Upper lobe of left lung (tissue), 6 donors: ENCODE measurements around the gene TRDN. TPM values are rescaled to one million over a fixed set of nuclear protein-coding genes. Genes with fewer than 3 reads are reported as not detected.

Source experiments
- ATAC-seq, 2 donors: fragments of 200-7000 bp; cut with Tn5 transposase; one replicate each; pipeline ENCODE4 v1.9.1; 2022; ENCODE audit warnings: mild to moderate bottlenecking in 2 of 2, moderate library complexity in 2 of 2; ENCODE audit not compliant: low FRiP score in 2 of 2
- DNase-seq, 2 donors: peaks; one replicate each; pipeline ENCODE4 v3.0.0-alpha.2; 2019 to 2020
- H3K27ac ChIP-seq, 4 donors: fragments of 200-600 bp; sonication (generic); one replicate each; pipeline ENCODE4 v1.5.1; 2016 to 2019
- H3K27me3 ChIP-seq, 4 donors: fragments of 200-600 bp; sonication (generic); one replicate each; pipeline ENCODE4 v1.5.1; 2017 to 2019
- H3K36me3 ChIP-seq, 4 donors: fragments of 200-600 bp; sonication (generic); one replicate each; pipeline ENCODE4 v1.5.1; 2016 to 2019
- H3K4me1 ChIP-seq, 4 donors: fragments of 200-600 bp; sonication (generic); one replicate each; pipeline ENCODE4 v1.5.1; 2018 to 2019
- H3K4me3 ChIP-seq, 4 donors: fragments of 200-600 bp; sonication (generic); one replicate each; pipeline ENCODE4 v1.5.1; 2017 to 2019; ENCODE audit warnings: mild to moderate bottlenecking in 2 of 4, moderate library complexity in 1 of 4
- H3K9me3 ChIP-seq, 4 donors: fragments of 200-600 bp; sonication (generic); one replicate each; pipeline ENCODE4 v1.5.1; 2018 to 2019
- EP300 ChIP-seq, 4 donors: sonication (generic); formaldehyde crosslinking; IDR thresholded peaks; one replicate each; pipeline ENCODE4 v1.5.1; 2017; ENCODE audit warnings: antibody characterized with exemption in 4 of 4, control low read depth in 2 of 4
- POLR2A ChIP-seq, 4 donors: fragments of 450-650 bp; IDR thresholded peaks; one replicate each; pipeline ENCODE4 v1.5.1; 2016 to 2017; ENCODE audit warnings: antibody characterized with exemption in 4 of 4, mild to moderate bottlenecking in 2 of 4
- POLR2AphosphoS5 ChIP-seq, 2 donors: sonication (generic); formaldehyde crosslinking; IDR thresholded peaks; one replicate each; pipeline ENCODE4 v1.5.1; 2017; ENCODE audit warnings: antibody characterized with exemption in 2 of 2
- WGBS, 2 donors: methylation state at CpG; one replicate each; pipeline ENCODE4 v1.1.5; 2017 to 2018; 5-methylcytosine and 5-hydroxymethylcytosine counted together
- total RNA-seq, 6 donors: library from RNA; depleted of rRNA in 4 of 6; stranded (reverse); fragments of >200 nt in 4 of 6; gene quantifications; one replicate each; pipeline versions ENCODE4 v1.1.0 to v1.2.1, GENCODE V29; 2016 to 2021
- TF ChIP-seq, protein P1 (sequence below), 6 experiments: fragments of 450-650 bp in 4 of 6; fragments of 200-600 bp in 2 of 6; sonication (generic) in 2 of 6; IDR thresholded peaks; one replicate each; pipeline ENCODE4 v1.5.1; 2016 to 2019; ENCODE audit warnings: antibody characterized with exemption in 6 of 6
- donor health status: DM: no; HTN: no; CAD: no; lungs with moderate emphysema.
- donor health status: DM: no; HTN: yes; CAD: no; lungs with severe emphysema.

The TRDN gene
- total RNA-seq, 6 donors from 2014 or later = 0.20 TPM; not detected in 5

DNA sequence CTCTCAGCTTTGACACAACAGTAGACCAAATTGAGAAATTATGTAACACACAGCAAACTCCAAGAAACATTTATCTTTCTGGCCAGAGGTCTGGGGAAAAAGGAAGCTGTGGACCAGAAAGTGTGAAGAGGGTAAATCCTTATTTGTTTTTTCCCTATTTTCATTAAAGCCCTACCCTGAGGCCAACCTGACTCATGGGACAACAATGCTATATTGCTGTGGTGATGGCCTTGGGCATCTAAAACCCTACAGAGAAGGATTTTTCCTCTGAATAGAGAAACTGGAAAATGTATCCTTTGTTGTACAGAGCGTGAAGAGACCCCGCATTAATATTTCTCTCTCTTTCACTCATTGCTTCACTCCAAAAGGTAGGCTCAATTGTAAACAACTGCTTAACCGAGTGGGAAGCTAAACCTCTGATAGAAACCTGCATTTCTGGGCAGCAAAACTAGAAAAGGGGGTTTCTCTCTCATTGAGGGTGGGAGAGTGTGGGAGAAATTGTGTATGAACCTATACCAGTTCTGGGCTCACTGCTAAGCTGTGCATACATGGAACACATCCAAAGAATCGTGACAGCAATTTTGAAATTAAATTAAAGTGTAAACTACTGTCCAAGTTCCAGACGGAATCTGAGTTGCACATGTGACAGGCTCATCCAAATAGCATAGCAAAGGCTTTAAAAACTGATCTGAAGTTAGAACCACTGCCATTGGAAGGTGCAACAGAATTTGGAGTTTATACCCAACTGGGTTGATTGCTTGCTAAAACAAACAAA is 465.2 kb downstream of the TRDN start:
- no peak overlapping the region for H3K4me3 ChIP-seq
- DNase-seq (no peak), ATAC-seq (no peak)
- no peaks in the 10 kb centered on the region for H3K27me3 ChIP-seq
- TF ChIP-seq, protein P1, sequence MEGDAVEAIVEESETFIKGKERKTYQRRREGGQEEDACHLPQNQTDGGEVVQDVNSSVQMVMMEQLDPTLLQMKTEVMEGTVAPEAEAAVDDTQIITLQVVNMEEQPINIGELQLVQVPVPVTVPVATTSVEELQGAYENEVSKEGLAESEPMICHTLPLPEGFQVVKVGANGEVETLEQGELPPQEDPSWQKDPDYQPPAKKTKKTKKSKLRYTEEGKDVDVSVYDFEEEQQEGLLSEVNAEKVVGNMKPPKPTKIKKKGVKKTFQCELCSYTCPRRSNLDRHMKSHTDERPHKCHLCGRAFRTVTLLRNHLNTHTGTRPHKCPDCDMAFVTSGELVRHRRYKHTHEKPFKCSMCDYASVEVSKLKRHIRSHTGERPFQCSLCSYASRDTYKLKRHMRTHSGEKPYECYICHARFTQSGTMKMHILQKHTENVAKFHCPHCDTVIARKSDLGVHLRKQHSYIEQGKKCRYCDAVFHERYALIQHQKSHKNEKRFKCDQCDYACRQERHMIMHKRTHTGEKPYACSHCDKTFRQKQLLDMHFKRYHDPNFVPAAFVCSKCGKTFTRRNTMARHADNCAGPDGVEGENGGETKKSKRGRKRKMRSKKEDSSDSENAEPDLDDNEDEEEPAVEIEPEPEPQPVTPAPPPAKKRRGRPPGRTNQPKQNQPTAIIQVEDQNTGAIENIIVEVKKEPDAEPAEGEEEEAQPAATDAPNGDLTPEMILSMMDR (IDR thresholded peaks at IDR 0.05) = no peak
- TF ChIP-seq POLR2AphosphoS5 (IDR thresholded peaks at IDR 0.05) (no peak), POLR2A (IDR thresholded peaks at IDR 0.05) (no peak), EP300 (IDR thresholded peaks at IDR 0.05) (no peak)
- no peaks in the 10 kb centered on the region for H3K36me3 ChIP-seq
- no peaks in the 10 kb centered on the region for H3K4me1 ChIP-seq
- no peaks in the 10 kb centered on the region for H3K9me3 ChIP-seq
- 66 to 73% methylated on average over 5 of the region's 5 CpGs for WGBS, 2 donors
- H3K27ac ChIP-seq = no peak overlapping the region

DNA sequence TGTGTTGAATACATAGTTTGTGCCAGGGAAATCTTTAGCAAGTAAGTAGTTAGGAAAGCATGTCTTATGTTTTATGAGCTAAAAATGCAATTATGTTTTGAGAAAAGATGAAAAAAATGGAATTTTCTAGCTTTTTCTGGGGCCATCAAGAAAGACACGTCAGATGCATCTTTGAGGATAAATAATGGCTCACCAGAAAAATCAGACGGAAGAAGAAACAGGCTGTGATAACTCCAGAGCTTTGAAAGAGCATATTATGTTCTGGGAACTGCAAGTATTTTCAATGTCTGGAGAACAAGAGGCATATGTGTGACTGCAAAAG is 467.0 kb downstream of the TRDN start:
- DNase-seq = no peak
- 75 to 76% methylated on average over 2 of the region's 2 CpGs for WGBS, 2 donors
- Histone ChIP-seq H3K36me3 (no peaks in the 10 kb centered on the region), H3K9me3 (no peaks in the 10 kb centered on the region), H3K4me1 (no peaks in the 10 kb centered on the region), H3K27ac (no peak overlapping the region), H3K4me3 (no peak overlapping the region), H3K27me3 (no peaks in the 10 kb centered on the region)
- TF ChIP-seq POLR2AphosphoS5 (IDR thresholded peaks at IDR 0.05) = no peak
- ATAC-seq = no peak

DNA sequence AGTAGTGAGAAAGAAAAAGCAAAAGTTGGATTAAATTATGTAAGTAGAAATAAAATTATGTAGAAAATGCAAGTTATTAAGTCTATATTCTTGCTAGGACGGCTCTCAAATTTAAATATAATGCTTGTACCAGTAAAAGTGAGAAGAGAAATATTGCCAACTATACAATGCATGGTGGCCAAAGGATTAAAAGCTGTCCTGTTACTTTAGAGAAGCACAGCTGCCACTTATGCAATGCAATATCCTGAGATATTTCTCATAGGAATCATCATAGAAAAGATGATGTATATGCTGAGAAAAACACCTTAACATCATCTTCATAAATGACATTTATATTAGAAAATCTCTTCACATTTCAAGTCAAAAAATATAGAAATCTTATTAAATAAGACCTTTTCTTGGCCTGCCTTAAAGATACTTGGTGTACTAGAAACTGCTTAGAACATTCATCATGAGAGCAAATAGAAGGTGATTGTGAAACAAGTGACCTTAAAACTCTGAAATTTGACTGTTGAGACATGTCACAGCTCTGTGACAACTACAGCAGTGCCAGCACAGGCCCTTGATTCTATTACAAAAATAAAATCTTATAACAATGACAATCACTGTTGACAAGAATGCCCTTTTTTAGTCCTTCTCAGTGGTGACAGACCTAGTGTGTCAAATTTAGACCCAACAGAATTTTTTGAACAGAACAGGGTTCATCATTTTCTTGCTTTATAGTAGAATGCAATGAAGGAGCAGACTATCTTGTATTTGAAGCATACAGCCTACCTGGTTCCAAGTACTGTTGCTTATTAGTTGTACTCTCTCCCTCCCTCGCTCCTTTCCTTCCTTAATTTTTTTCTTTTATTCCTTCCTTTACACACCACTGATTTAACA is 467.6 kb downstream of the TRDN start:
- 66 to 85% methylated on average over 2 of the region's 2 CpGs for WGBS, 2 donors
- no peak for TF ChIP-seq POLR2AphosphoS5 (IDR thresholded peaks at IDR 0.05)
- no peak for TF ChIP-seq POLR2A (IDR thresholded peaks at IDR 0.05)
- TF ChIP-seq, protein P1 (IDR thresholded peaks at IDR 0.05) = no peak
- no peak for TF ChIP-seq EP300 (IDR thresholded peaks at IDR 0.05)
- Histone ChIP-seq H3K9me3 (no peaks in the 10 kb centered on the region), H3K4me3 (no peak overlapping the region), H3K27me3 (no peaks in the 10 kb centered on the region), H3K4me1 (no peaks in the 10 kb centered on the region), H3K27ac (no peak overlapping the region), H3K36me3 (no peaks in the 10 kb centered on the region)
- no peak for ATAC-seq
- no peak for DNase-seq

DNA sequence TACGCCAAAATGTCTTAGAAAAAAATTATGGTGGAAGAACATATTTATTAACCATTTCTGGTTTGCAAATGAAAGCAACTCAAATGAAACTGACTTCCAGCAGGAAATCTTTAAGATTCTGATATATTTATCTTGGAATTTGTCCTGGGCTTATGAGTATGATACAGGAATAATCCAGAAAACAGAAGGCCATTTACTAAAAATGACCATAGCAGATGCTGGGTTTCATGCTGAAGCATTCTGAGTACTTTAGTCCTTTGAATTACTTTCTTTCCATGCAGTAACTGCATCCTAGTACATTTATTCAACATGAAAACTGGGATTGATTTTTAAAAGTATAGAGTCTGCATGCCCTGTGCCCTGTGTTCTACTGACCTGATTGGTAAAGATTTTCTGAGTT is 468.3 kb downstream of the TRDN start:
- Histone ChIP-seq H3K4me1 (no peaks in the 10 kb centered on the region), H3K36me3 (no peaks in the 10 kb centered on the region), H3K4me3 (no peak overlapping the region), H3K27ac (no peak overlapping the region), H3K9me3 (no peaks in the 10 kb centered on the region), H3K27me3 (no peaks in the 10 kb centered on the region)
- TF ChIP-seq, protein P1 (IDR thresholded peaks at IDR 0.05) = no peak
- TF ChIP-seq EP300 (IDR thresholded peaks at IDR 0.05) (no peak), POLR2AphosphoS5 (IDR thresholded peaks at IDR 0.05) (no peak), POLR2A (IDR thresholded peaks at IDR 0.05) (no peak)
- no peak for DNase-seq
- 94 to 96% methylated on average over 1 of the region's 1 CpG for WGBS, 2 donors
- no peak for ATAC-seq

Other genes starting within 250 kb of the TRDN start
- gene NKAIN2, start 166.9 kb upstream of the TRDN start, total RNA-seq = under 1 TPM in 2 of 6 donors, not detected in 4; 0.13 to 0.20 TPM